ENCODE measurements around the gene SGSM2.

Gene SGSM2

DNA sequence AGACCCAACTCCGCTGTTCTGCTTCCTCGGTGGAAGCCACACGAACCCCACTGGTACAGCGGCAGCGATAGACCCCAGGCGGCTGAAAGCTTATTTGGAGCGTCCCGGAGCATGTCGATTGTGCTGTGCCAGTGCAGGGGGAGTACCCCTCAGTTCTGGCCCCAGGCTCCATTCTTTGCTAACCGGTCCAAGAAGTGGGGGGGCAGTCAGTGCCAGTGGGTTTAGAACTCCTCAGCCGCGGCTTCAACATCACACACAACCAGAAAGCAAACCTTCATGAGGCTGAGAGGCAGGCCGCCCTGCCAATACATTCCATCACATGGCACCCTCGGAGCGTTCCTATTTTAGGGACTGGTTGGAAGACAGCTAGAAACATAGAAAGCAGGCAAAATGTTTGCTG, 65.2 kb downstream of the SGSM2 start:
- Histone ChIP-seq H3K27ac (ENCODE audit: low read depth, low read length, poor library complexity, severe bottlenecking) (peak overlapping the region; percentile 73), H2AFZ (ENCODE audit: low read length) (no peak overlapping the region; the same call in 1 of the 2 replicates), H3K36me3 (ENCODE audit: insufficient read depth, low read length) (no peaks in the 10 kb centered on the region), H3K9me2 (ENCODE audit: low read depth, low read length) (no peaks in the 10 kb centered on the region), H3K4me3 (ENCODE audit: low read depth, low read length, poor library complexity, severe bottlenecking) (peak overlapping the region; percentile 84), H3K9me3 (ENCODE audit: low read length) (no peaks in the 10 kb centered on the region), H3K79me2 (ENCODE audit: insufficient read depth, low read length) (no peaks in the 10 kb centered on the region), H3K9ac (ENCODE audit: low read length) (peak overlapping the region; percentile 87), H3K27me3 (ENCODE audit: insufficient read depth, low read length) (no peaks in the 10 kb centered on the region), H3F3A (ENCODE audit: insufficient read depth, low read length) (no peaks in the 10 kb centered on the region; the same call in 1 of the 2 replicates), H3K4me2 (ENCODE audit: low read length) (peak overlapping the region; percentile 96), H3K4me1 (ENCODE audit: insufficient read depth, low read length, severe bottlenecking) (peaks cover 21% of the 10 kb centered on the region), H4K20me1 (ENCODE audit: insufficient read depth, low read length) (no peaks in the 10 kb centered on the region)
- no peak for TF ChIP-seq EZH2 (IDR thresholded peaks at IDR 0.05; ENCODE audit: borderline replicate concordance, low read length)
- TF ChIP-seq, protein P1, sequence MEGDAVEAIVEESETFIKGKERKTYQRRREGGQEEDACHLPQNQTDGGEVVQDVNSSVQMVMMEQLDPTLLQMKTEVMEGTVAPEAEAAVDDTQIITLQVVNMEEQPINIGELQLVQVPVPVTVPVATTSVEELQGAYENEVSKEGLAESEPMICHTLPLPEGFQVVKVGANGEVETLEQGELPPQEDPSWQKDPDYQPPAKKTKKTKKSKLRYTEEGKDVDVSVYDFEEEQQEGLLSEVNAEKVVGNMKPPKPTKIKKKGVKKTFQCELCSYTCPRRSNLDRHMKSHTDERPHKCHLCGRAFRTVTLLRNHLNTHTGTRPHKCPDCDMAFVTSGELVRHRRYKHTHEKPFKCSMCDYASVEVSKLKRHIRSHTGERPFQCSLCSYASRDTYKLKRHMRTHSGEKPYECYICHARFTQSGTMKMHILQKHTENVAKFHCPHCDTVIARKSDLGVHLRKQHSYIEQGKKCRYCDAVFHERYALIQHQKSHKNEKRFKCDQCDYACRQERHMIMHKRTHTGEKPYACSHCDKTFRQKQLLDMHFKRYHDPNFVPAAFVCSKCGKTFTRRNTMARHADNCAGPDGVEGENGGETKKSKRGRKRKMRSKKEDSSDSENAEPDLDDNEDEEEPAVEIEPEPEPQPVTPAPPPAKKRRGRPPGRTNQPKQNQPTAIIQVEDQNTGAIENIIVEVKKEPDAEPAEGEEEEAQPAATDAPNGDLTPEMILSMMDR (IDR thresholded peaks at IDR 0.05; ENCODE audit: low read length) = no peak

DNA sequence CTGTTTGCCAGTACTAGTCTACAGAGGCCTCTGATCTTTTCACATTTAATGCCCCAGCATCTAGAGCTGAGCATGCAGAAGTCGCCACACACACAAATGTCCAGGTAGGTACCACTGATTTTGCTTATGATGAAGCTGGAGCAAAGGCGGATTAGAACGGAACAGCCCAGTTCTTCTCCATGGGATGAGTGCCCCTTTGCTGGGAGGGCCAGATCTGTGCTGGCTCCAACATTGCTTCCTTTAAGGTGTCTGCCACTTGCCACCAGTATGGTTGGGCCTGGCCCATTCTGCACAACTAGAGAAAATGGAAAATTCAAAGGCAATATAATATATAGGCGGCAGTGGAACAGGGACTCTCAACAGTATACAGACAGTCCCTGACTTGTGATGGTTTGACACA, 65.7 kb downstream of the SGSM2 start:
- H3K27ac ChIP-seq (ENCODE audit: low read depth, low read length, poor library complexity, severe bottlenecking) = peak overlapping the region; percentile 73
- no peaks in the 10 kb centered on the region for H4K20me1 ChIP-seq (ENCODE audit: insufficient read depth, low read length)
- no peaks in the 10 kb centered on the region; the same call in 1 of the 2 replicates for H3F3A ChIP-seq (ENCODE audit: insufficient read depth, low read length)

DNA sequence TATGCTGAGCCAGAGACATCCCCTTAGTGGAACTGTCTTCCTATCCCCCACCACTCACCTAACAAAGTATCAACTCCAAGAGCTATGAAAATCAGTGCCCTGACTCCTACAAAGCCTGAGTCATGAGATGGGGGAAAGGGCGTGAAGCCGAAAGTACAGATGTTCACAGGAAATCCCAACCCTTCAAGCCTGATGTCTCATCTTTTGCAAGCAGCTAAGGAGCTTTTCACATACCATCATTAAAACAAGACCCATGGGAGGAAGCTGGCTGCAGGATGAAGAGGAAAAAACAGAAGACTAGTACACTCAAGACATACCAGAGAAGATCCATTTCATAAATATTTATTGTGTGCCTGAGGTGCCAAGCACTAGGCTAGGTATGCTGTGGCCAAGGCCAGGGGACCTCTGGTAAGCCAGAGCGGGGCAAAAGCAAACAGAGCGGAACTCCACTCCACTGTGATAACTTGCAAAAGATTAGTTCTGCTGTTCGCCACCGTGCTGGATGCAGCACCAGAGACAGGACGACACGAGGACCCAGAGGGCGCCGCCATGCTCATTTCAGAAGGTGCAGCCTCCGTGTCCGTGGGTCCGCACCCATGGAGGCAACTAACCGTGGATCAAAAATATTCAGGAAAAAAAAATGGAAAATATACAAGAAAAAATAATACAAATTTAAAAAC, 68.1 kb downstream of the SGSM2 start:
- Histone ChIP-seq H3K27me3 (ENCODE audit: insufficient read depth, low read length) (no peaks in the 10 kb centered on the region), H3K9me3 (ENCODE audit: low read length) (no peaks in the 10 kb centered on the region), H3K9ac (ENCODE audit: low read length) (no peak overlapping the region), H3K4me1 (ENCODE audit: insufficient read depth, low read length, severe bottlenecking) (peaks cover 12% of the 10 kb centered on the region), H3K4me3 (ENCODE audit: low read depth, low read length, poor library complexity, severe bottlenecking) (no peak overlapping the region), H3F3A (ENCODE audit: insufficient read depth, low read length) (no peaks in the 10 kb centered on the region; the same call in 1 of the 2 replicates), H4K20me1 (ENCODE audit: insufficient read depth, low read length) (no peaks in the 10 kb centered on the region), H3K36me3 (ENCODE audit: insufficient read depth, low read length) (no peaks in the 10 kb centered on the region), H2AFZ (ENCODE audit: low read length) (no peak overlapping the region), H3K27ac (ENCODE audit: low read depth, low read length, poor library complexity, severe bottlenecking) (no peak overlapping the region), H3K79me2 (ENCODE audit: insufficient read depth, low read length) (no peaks in the 10 kb centered on the region), H3K9me2 (ENCODE audit: low read depth, low read length) (no peaks in the 10 kb centered on the region), H3K4me2 (ENCODE audit: low read length) (no peak overlapping the region)
- TF ChIP-seq EZH2 (IDR thresholded peaks at IDR 0.05; ENCODE audit: borderline replicate concordance, low read length) = no peak
- TF ChIP-seq, protein P1 (IDR thresholded peaks at IDR 0.05; ENCODE audit: low read length) = no peak

More for the DNA sequence above, 65.7 kb downstream of the SGSM2 start:
- peaks cover 21% of the 10 kb centered on the region for H3K4me1 ChIP-seq (ENCODE audit: insufficient read depth, low read length, severe bottlenecking)
- no peak for TF ChIP-seq EZH2 (IDR thresholded peaks at IDR 0.05; ENCODE audit: borderline replicate concordance, low read length)
- TF ChIP-seq, protein P1 (IDR thresholded peaks at IDR 0.05; ENCODE audit: low read length) = no peak
- no peaks in the 10 kb centered on the region for H3K9me2 ChIP-seq (ENCODE audit: low read depth, low read length)
- H3K9me3 ChIP-seq (ENCODE audit: low read length) = no peaks in the 10 kb centered on the region
- H3K4me2 ChIP-seq (ENCODE audit: low read length) = peak overlapping the region; percentile 96; the same call in 1 of the 2 replicates
- no peaks in the 10 kb centered on the region for H3K36me3 ChIP-seq (ENCODE audit: insufficient read depth, low read length)
- H2AFZ ChIP-seq (ENCODE audit: low read length) = no peak overlapping the region
- H3K9ac ChIP-seq (ENCODE audit: low read length) = peak overlapping the region; percentile 87; the same call in 1 of the 2 replicates
- no peaks in the 10 kb centered on the region for H3K27me3 ChIP-seq (ENCODE audit: insufficient read depth, low read length)
- H3K4me3 ChIP-seq (ENCODE audit: low read depth, low read length, poor library complexity, severe bottlenecking) = no peak overlapping the region
- H3K79me2 ChIP-seq (ENCODE audit: insufficient read depth, low read length) = no peaks in the 10 kb centered on the region
